HL-60 (cell line): Measurements from ENCODE around the gene DIP2C.

Experiments
- GABPA ChIP-seq: IDR thresholded peaks from 2 replicates; pipeline ENCODE4 v1.6.1; 2012; ENCODE audit warnings: low read depth
- POLR2AphosphoS5 ChIP-seq: IDR thresholded peaks from 2 replicates; pipeline ENCODE4 v1.6.1; 2012; ENCODE audit warnings: low read depth
- REST ChIP-seq: IDR thresholded peaks from 2 replicates; pipeline ENCODE4 v1.6.1; 2012; ENCODE audit warnings: low read depth; ENCODE audit not compliant: insufficient replicate concordance
- TF ChIP-seq, protein P1 (sequence below): IDR thresholded peaks from one replicate; pipeline ENCODE4 v1.5.1; 2011; ENCODE audit warnings: low read length, control low read depth, inconsistent platforms; ENCODE audit not compliant: insufficient read depth

DNA sequence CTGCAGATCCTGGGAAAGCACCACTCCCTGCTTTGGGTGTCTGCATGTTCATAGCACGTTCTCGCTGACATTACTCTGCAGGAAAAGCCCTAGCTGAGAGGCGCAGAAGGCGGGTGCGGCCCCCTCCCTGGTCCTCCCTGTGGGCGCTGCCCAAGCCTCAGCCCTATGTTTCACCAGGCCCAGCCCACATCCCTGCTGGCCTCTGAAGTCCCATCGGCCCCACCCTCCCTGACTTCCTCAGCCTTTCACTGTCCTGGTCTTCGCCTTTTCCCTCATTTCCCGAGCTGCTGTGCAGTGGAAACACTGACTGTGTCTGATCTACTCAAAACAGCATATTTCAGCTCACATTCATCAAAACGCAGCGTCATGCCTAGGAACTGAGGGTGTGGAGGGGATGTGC, 36.3 kb upstream of the DIP2C start:
- TF ChIP-seq POLR2AphosphoS5 = no peak
- TF ChIP-seq, protein P1, sequence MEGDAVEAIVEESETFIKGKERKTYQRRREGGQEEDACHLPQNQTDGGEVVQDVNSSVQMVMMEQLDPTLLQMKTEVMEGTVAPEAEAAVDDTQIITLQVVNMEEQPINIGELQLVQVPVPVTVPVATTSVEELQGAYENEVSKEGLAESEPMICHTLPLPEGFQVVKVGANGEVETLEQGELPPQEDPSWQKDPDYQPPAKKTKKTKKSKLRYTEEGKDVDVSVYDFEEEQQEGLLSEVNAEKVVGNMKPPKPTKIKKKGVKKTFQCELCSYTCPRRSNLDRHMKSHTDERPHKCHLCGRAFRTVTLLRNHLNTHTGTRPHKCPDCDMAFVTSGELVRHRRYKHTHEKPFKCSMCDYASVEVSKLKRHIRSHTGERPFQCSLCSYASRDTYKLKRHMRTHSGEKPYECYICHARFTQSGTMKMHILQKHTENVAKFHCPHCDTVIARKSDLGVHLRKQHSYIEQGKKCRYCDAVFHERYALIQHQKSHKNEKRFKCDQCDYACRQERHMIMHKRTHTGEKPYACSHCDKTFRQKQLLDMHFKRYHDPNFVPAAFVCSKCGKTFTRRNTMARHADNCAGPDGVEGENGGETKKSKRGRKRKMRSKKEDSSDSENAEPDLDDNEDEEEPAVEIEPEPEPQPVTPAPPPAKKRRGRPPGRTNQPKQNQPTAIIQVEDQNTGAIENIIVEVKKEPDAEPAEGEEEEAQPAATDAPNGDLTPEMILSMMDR = no peak
- TF ChIP-seq GABPA = no peak
- TF ChIP-seq REST = no peak
